ENCODE data around the gene PNMA8B. TPM values are rescaled to one million over a fixed set of nuclear protein-coding genes. Genes with fewer than 3 reads are reported as not detected.

Gene PNMA8B
- total RNA-seq, 1 experiment from 2014 or later: 1.5 TPM

DNA sequence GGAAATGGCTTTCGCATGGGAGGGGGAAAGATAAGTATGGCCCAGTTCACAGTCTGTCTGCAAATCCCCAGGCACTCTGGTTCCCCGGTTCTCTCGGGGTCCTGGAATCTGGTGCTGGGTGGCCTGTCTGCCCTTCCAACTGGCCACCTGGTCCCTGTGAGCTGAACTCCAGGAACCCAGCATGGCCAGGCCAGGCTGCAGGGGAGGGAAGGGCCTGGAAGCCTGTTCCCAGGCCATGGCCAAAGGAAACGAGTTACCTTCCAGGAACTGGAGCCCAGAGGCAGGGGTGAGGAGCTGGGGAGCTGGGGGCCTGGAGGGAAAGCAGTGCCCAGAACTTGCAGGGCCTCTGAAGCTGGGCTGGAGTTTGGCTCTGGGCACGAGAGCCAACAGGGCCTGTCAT, 47.8 kb downstream of the PNMA8B start:
- no CpG with 5 or more reads among the region's 5 CpGs for WGBS (ENCODE audit: extremely low coverage, insufficient read length, low lambda C conversion rate)
- no peak overlapping the region for H2BK120ac ChIP-seq (ENCODE audit: low read depth, low read length, poor library complexity, severe bottlenecking)
- no peak overlapping the region for H3T11ph ChIP-seq (ENCODE audit: low read length)
- H3K14ac ChIP-seq (ENCODE audit: insufficient read depth, low read length): no peak overlapping the region; the same call in 1 of the 2 replicates
- H3K4ac ChIP-seq (ENCODE audit: low read depth, low read length): no peak overlapping the region
- H3K9ac ChIP-seq (ENCODE audit: extremely low read depth, insufficient read length, low read length): no peak overlapping the region
- no peak overlapping the region for H3K56ac ChIP-seq (ENCODE audit: insufficient read length, low read depth, low read length)
- H3K18ac ChIP-seq (ENCODE audit: insufficient read length, low read depth, low read length): no peak overlapping the region
- H3K79me1 ChIP-seq (ENCODE audit: insufficient read depth, low read depth, low read length, poor library complexity, severe bottlenecking): no peaks in the 10 kb centered on the region
- Mint-ChIP-seq H3K27me3 (ENCODE audit: low read depth) (peaks cover 3% of the 10 kb centered on the region; the same call in 1 of the 2 replicates), H3K27ac (peak overlapping the region in 1 of 3 experiments; percentile 50; a peak in 2 of 7 replicates), H3K9me3 (peaks cover 5 to 7% of the 10 kb centered on the region in 2 experiments; a peak in 3 of 5 replicates), H3K4me3 (no peak overlapping the region), H3K4me1 (no peaks in the 10 kb centered on the region), H3K36me3 (ENCODE audit: insufficient read depth in 1 of 3, low read depth in 3 of 3) (no peaks in the 10 kb centered on the region)
- no peaks in the 10 kb centered on the region for H3K4me1 ChIP-seq (ENCODE audit: insufficient read depth, low read length)
- no peak overlapping the region for H4K5ac ChIP-seq (ENCODE audit: insufficient read length, low read depth, low read length)
- TF ChIP-seq CTCF (conservative IDR thresholded peaks at IDR 0.05): no peak
- no peak overlapping the region for H2BK5ac ChIP-seq (ENCODE audit: insufficient read length, low read length)
- H3K27me3 ChIP-seq (ENCODE audit: insufficient read depth, low read length): no peaks in the 10 kb centered on the region
- no peak overlapping the region for H4K8ac ChIP-seq (replicated peaks; ENCODE audit: insufficient read length, low read depth, low read length)
- no peak overlapping the region for H2AFZ ChIP-seq (ENCODE audit: low read length)
- H4K91ac ChIP-seq (ENCODE audit: insufficient read length, low read depth, low read length): no peak overlapping the region
- H2BK12ac ChIP-seq (ENCODE audit: insufficient read length, low read depth, low read length): no peak overlapping the region
- no peaks in the 10 kb centered on the region for H3K79me2 ChIP-seq (ENCODE audit: insufficient read depth, low read length)
- no peak overlapping the region for H3K4me2 ChIP-seq (ENCODE audit: insufficient read depth, insufficient read length, low read length)
- no peak overlapping the region for H2AK5ac ChIP-seq (ENCODE audit: insufficient read length, low read length)
- H4K20me1 ChIP-seq (ENCODE audit: control insufficient read depth, insufficient read depth, insufficient read length): no peaks in the 10 kb centered on the region
- no peaks in the 10 kb centered on the region for H3K23me2 ChIP-seq (ENCODE audit: insufficient read length, low read depth, low read length, poor library complexity, severe bottlenecking)
- no peak overlapping the region for H2BK20ac ChIP-seq (ENCODE audit: low read depth, low read length, poor library complexity, severe bottlenecking)
- H3K9me3 ChIP-seq (ENCODE audit: control insufficient read depth, low read depth, low read length): no peaks in the 10 kb centered on the region
- H2BK15ac ChIP-seq (ENCODE audit: low read depth, low read length): no peak overlapping the region
- no peak for DNase-seq
- H3K23ac ChIP-seq (ENCODE audit: insufficient read length, low read depth, low read length): no peak overlapping the region
- H3K27ac ChIP-seq (ENCODE audit: insufficient read length, low read depth, low read length): no peak overlapping the region
